OCI-LY3 (cell line): ENCODE measurements around the gene SOSTDC1.
A peak's percentile ranks its signal among the peaks of the same experiment; 100 is the strongest.

ENCODE experiments used
- H2AFZ ChIP-seq: fragments of 200-600, 300-600 bp; shearing (Covaris generic); 2 replicates; pipeline ENCODE4 v1.6.0; 2014; ENCODE audit warnings: antibody characterized with exemption, low read depth, low read length
- H3K27ac ChIP-seq: fragments of 200-600, 300-600 bp; sonication (generic); 2 replicates; pipeline ENCODE4 v1.5.1; 2014; ENCODE audit warnings: mild to moderate bottlenecking, low read length, moderate library complexity, mixed read lengths
- H3K27me3 ChIP-seq: fragments of 200-600, 300-600 bp; sonication (generic); 2 replicates; pipeline ENCODE4 v1.6.1; 2014; ENCODE audit warnings: low read depth, low read length, mixed read lengths
- H3K36me3 ChIP-seq: fragments of 200-600, 300-600 bp; sonication (generic); replicated peaks from 2 replicates; pipeline ENCODE3; 2014; ENCODE audit warnings: low read depth, low read length, mixed read lengths
- H3K4me1 ChIP-seq: fragments of 300-600, 200-600 bp; sonication (generic); 2 replicates; pipeline ENCODE4 v1.6.1; 2014; ENCODE audit warnings: low read length, mixed read lengths
- H3K4me2 ChIP-seq: fragments of 200-600, 300-600 bp; sonication (generic); 2 replicates; pipeline ENCODE4 v1.6.1; 2014; ENCODE audit warnings: low read length, mixed read lengths
- H3K4me3 ChIP-seq: fragments of 300-600, 200-600 bp; sonication (generic); 2 replicates; pipeline ENCODE4 v1.5.1; 2014; ENCODE audit warnings: antibody characterized with exemption, mild to moderate bottlenecking, low read length, moderate library complexity
- H3K79me2 ChIP-seq: fragments of 300-600, 200-600 bp; shearing (Covaris generic); 2 replicates; pipeline ENCODE4 v1.6.1; 2014; ENCODE audit warnings: mild to moderate bottlenecking, low read length, mixed read lengths
- H3K9ac ChIP-seq: fragments of 300-600, 200-600 bp; shearing (Covaris generic); 2 replicates; pipeline ENCODE4 v1.6.0; 2014; ENCODE audit warnings: mild to moderate bottlenecking, low read length, moderate library complexity
- H3K9me3 ChIP-seq: fragments of 200-600, 300-600 bp; shearing (Covaris generic); 2 replicates; pipeline ENCODE4 v1.6.1; 2014; ENCODE audit warnings: low read length, mixed read lengths; ENCODE audit not compliant: insufficient read depth
- H4K20me1 ChIP-seq: fragments of 200-600, 300-600 bp; sonication (generic); 2 replicates; pipeline ENCODE4 v1.6.1; 2016; ENCODE audit warnings: low read length, mixed read lengths; ENCODE audit not compliant: insufficient read depth
- CTCF ChIP-seq: fragments of 200-600, 300-600 bp; sonication (generic); IDR thresholded peaks from 2 replicates; pipeline ENCODE4 v1.5.1; 2014; ENCODE audit warnings: antibody characterized with exemption, low read length, low read depth
- EZH2phosphoT487 ChIP-seq: fragments of 200-600 bp; shearing (Covaris generic); IDR thresholded peaks from 2 replicates; pipeline ENCODE4 v1.6.1; 2018; ENCODE audit warnings: antibody characterized with exemption, mixed run types, low read depth

Gene SOSTDC1

GRCh38 chr7:16422917-16423316 is 42.6 kb downstream of the SOSTDC1 start:
- no peak overlapping the region for H3K4me2 ChIP-seq
- H3K9ac ChIP-seq = no peak overlapping the region

GRCh38 chr7:16422103-16422435 is 43.5 kb downstream of the SOSTDC1 start:
- H3K9ac ChIP-seq = no peak overlapping the region; the same call in 1 of the 2 replicates
- H3K9me3 ChIP-seq = no peaks in the 10 kb centered on the region
- no peaks in the 10 kb centered on the region for H4K20me1 ChIP-seq
- peak overlapping the region; percentile 98 for H3K4me3 ChIP-seq
- no peak overlapping the region for H3K27ac ChIP-seq
- 0 out of 2 replicates have a peak overlapping the region, but pooled peaks have one; percentile 99 for H2AFZ ChIP-seq
- peak overlapping the region; percentile 92 for H3K4me2 ChIP-seq
- no peaks in the 10 kb centered on the region for H3K79me2 ChIP-seq
- H3K36me3 ChIP-seq = peaks cover 4% of the 10 kb centered on the region
- TF ChIP-seq EZH2phosphoT487 (no peak), CTCF (no peak)
- H3K27me3 ChIP-seq = no peaks in the 10 kb centered on the region
- peaks cover 12% of the 10 kb centered on the region for H3K4me1 ChIP-seq

More at GRCh38 chr7:16422917-16423316, 42.6 kb downstream of the SOSTDC1 start:
- no peak for TF ChIP-seq CTCF
- no peak for TF ChIP-seq EZH2phosphoT487
- Histone ChIP-seq H3K79me2 (no peaks in the 10 kb centered on the region), H3K36me3 (peaks cover 4% of the 10 kb centered on the region), H3K4me3 (no peak overlapping the region), H3K27ac (no peak overlapping the region), H4K20me1 (no peaks in the 10 kb centered on the region), H3K27me3 (no peaks in the 10 kb centered on the region), H3K9me3 (no peaks in the 10 kb centered on the region), H2AFZ (no peak overlapping the region), H3K4me1 (peaks cover 12% of the 10 kb centered on the region)

- H3K4me3 ChIP-seq = peak within 1 kb of the TSS; percentile 98
- H3K4me1 ChIP-seq = peaks cover 12% of the 10 kb centered on the region
- H3K27ac ChIP-seq = peak within 1 kb of the TSS; percentile 94
- no peak for TF ChIP-seq EZH2phosphoT487
- no peak for TF ChIP-seq CTCF
- H3K4me2 ChIP-seq = peak within 1 kb of the TSS; percentile 92
- H2AFZ ChIP-seq = peak within 1 kb of the TSS; percentile 99
- H3K36me3 ChIP-seq = peaks cover 4% of the 10 kb centered on the region
- no peaks in the 10 kb centered on the region for H3K79me2 ChIP-seq
- H4K20me1 ChIP-seq = no peaks in the 10 kb centered on the region
- H3K27me3 ChIP-seq = no peaks in the 10 kb centered on the region
- peak within 1 kb of the TSS; percentile 90 for H3K9ac ChIP-seq
- H3K9me3 ChIP-seq = no peaks in the 10 kb centered on the region
Measured at GRCh38 chr7:16421333-16422102, 44.0 kb downstream of the SOSTDC1 start, which contains the start of gene CRPPA. CRPPA (minus strand) TSS chr7:16421538; CDS start chr7:16421322, 216 bp downstream.

- peaks cover 4% of the 10 kb centered on the region for H3K36me3 ChIP-seq
- H2AFZ ChIP-seq = peak overlapping the region; percentile 99
- no peak for TF ChIP-seq CTCF
- no peak for TF ChIP-seq EZH2phosphoT487
- H3K79me2 ChIP-seq = no peaks in the 10 kb centered on the region
- peaks cover 12% of the 10 kb centered on the region for H3K4me1 ChIP-seq
- H3K9me3 ChIP-seq = no peaks in the 10 kb centered on the region
- peak overlapping the region; percentile 92 for H3K4me2 ChIP-seq
- H3K9ac ChIP-seq = peak overlapping the region; percentile 90
- H3K27ac ChIP-seq = peak overlapping the region; percentile 94
- H3K4me3 ChIP-seq = peak overlapping the region; percentile 98
- H3K27me3 ChIP-seq = no peaks in the 10 kb centered on the region
- no peaks in the 10 kb centered on the region for H4K20me1 ChIP-seq
Measured at GRCh38 chr7:16420649-16421332, 44.7 kb downstream of the SOSTDC1 start.
